ENCODE results near the gene UGT1A7.

Gene UGT1A7

GRCh38 chr2:233801357-233802131 is 119.8 kb downstream of the UGT1A7 start:
- DNase-seq, result no peak

- DNase-seq, result no peak
These were observed 120.6 kb downstream of the UGT1A7 start for GRCh38 chr2:233802132-233802815.

GRCh38 chr2:233803292-233803911 is 121.7 kb downstream of the UGT1A7 start:
- DNase-seq, result no peak

GRCh38 chr2:233803994-233804393 is 122.3 kb downstream of the UGT1A7 start:
- DNase-seq, result no peak

GRCh38 chr2:233807215-233807865 is 125.6 kb downstream of the UGT1A7 start:
- no peak for DNase-seq

GRCh38 chr2:233807966-233808935 is 126.5 kb downstream of the UGT1A7 start:
- no peak for DNase-seq

- DNase-seq, result no peak
These were observed 128.7 kb downstream of the UGT1A7 start for GRCh38 chr2:233810385-233810784.

- DNase-seq, result no peak
These were observed 129.4 kb downstream of the UGT1A7 start for GRCh38 chr2:233811087-233811486.

- no peak for DNase-seq
These were observed 130.0 kb downstream of the UGT1A7 start for GRCh38 chr2:233811732-233812131.

- DNase-seq, result no peak
These were observed 131.7 kb downstream of the UGT1A7 start for GRCh38 chr2:233813236-233814055.

GRCh38 chr2:233814056-233814835 is 132.5 kb downstream of the UGT1A7 start:
- DNase-seq, result no peak

- DNase-seq, result no peak
These were observed 134.2 kb downstream of the UGT1A7 start for GRCh38 chr2:233815861-233816260.

- no peak for DNase-seq
These were observed 134.6 kb downstream of the UGT1A7 start for GRCh38 chr2:233816334-233816733.

GRCh38 chr2:233816771-233817170 is 135.1 kb downstream of the UGT1A7 start:
- DNase-seq, result no peak

GRCh38 chr2:233817361-233817911 is 135.7 kb downstream of the UGT1A7 start:
- DNase-seq, result no peak

GRCh38 chr2:233817995-233818638 is 136.4 kb downstream of the UGT1A7 start:
- DNase-seq, result no peak

- DNase-seq, result no peak
These were observed 137.2 kb downstream of the UGT1A7 start for GRCh38 chr2:233818639-233819621.

Measured in CD4-positive, alpha-beta T cell treated with Interleukin-6 for 4 hours (primary cell).